RKO (cell line): ENCODE data around the gene COX4I1.

Source experiments
- DNase-seq: peaks from one replicate; pipeline ENCODE4 v3.0.0-alpha.2; 2016; ENCODE audit warnings: low spot score

COX4I1 gene

DNA sequence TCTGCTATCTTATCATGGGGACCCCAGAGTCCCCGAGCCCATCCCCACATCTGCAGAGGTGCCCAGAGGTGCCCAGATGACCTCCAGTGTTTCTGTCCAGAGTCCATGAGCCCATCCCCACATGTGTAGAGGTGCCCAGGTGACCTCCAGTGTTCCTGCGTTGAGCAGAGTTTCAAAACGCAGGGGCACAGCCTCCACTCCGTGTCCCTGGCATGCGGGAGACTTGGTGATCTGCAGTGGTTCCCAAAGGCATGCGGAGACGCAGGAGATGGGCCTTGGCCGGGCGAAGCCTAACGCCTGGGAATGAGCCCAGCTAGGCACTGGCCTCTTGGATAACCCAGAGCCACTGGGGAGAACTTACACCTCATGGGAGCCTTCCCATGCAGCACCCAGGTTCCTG, 41.3 kb downstream of the COX4I1 start:
- DNase-seq = no peak

DNA sequence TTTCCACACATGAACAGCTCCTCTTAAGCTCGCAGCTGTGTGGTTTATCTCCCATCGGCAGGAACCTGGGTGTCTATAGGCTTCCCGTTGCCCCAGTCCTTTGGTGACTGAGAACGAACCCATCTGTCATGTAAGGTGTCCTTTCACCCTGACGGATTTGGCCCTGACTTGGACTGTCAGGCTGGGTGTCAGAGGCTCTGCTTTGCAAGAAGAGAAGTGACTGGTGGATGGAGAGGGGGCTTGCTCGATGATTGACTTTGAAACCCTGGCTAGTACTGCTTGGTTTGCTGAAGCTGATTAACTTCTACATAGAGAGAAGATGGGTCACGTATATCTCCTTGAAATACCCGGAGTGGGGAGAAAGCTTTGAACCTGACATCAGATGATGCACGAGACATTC, 42.9 kb downstream of the COX4I1 start:
- no peak for DNase-seq

DNA sequence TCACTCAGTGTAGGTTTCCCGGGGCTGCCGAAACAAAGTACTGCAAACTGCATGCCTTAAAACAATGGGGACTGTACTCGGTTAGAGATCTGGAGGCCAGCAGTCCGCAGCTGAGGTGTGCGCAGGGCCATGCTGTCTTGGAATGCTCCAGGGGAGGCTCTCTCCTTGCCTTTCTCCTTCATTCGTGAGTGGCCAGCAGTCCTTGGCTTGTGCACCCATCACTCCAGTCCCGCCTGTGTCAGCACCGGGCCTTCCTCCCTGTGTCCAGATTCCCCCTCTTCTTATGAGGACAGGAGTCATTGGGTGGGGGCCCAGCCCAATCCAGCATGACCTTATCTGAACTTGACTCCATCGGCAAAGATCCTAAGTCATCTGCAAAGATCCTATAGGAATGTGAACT, 43.4 kb downstream of the COX4I1 start:
- no peak for DNase-seq

DNA sequence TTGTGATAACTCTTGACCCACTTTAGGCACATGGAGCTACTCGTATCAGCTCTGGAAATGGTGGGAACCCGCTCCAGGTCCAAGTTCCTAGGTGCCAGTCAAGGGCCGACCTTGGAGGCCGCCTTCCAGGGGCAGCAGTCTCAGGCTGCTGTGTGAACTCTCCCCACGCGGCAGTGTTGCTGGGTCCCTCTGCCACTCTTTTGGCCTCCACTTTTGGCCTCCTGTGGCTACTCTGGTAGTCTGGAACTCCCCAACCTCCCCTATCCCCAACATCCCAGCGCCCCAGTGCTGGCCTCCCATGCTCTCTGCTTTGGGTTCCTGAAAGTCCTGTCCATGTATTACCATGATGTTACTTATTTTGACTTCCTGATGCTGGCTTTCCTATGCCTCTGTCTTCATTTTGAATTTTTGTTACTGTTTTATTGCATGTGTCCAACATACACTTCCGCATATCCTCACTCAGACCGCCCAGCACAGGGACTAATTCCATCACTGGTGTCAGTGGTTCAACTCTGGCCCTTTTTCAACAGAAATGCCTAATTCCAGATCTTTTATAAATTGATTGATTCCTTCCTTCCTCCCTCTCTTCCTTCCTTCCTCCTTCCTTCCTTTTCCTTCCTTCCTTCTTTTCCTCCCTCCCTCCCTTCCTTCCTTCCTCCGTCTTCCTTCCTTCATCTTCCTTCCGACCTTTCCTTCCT, 44.1 kb downstream of the COX4I1 start:
- no peak for DNase-seq

DNA sequence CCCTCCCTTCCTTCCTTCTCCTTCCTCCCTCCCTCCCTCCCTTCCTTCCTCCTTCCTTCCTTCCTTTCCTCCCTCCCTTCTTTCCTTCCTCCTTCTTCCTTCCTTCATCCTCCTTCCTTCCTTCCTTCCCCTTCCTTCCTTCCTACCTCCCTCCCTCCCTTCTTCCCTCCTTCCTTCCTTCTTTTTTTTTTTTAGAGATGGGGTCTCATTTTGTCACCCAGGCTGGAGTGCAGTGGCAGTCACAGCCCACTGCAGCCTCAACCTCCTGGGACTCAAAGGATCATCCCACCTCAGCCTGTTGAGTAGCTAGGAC, 44.6 kb downstream of the COX4I1 start:
- DNase-seq = no peak

DNA sequence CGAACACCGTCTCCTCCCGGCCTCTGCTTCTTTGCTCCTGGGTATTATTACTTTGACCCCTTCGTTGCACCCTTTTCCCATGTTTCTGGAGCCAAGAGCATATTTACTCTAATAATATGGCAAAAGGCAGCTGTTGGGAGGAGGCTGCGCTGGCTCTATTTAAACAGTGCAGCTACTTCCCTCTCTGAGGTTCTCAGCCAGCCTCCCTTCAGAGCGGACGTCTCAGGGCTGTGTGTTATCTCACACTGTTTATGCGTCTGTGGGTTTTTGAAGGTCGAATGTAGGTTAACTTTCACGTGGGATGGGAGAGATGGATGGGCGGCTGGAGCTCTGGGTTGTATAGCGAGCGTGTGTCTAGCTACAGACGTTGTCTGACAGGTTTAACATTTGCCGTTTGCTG, 45.3 kb downstream of the COX4I1 start:
- no peak for DNase-seq

DNA sequence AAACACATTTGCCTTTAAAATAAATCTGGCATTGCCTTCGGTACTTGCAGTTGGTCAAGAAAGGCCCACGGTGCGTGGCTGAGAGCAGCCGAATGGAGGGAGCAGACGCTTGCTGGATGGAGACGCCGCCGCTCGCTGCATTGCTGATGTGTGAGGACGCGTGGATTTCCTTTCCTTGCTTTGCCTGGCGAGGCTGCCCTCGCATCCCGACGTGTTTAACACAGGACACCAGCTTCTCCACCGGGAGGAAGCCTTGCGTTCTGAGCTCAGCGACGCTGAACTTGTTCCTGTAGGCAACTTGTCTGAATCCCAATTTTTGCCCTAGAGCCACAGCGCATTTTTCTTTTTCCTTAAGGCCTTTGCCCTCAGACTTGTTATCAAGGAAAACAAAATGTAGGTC, 45.8 kb downstream of the COX4I1 start:
- DNase-seq = no peak

DNA sequence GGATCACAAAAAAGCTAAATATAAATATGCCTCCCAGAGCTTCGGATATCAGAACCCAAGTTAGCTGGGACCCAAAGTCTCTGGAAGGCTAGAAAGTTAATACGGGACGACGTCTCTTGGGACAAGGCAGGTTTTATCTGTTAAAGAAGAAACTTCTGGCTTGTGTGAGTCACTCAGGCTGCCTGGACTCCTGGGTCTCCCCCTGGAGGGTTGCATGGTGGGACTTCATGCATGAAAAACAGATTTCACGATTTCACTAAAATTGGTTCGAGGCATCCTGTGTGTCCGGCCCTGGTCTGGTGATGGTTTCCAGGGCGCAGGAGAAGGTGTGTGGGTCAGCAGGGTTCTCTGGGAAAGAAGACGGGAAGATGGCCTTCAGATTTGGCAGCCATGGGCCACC, 47.0 kb downstream of the COX4I1 start:
- no peak for DNase-seq

DNA sequence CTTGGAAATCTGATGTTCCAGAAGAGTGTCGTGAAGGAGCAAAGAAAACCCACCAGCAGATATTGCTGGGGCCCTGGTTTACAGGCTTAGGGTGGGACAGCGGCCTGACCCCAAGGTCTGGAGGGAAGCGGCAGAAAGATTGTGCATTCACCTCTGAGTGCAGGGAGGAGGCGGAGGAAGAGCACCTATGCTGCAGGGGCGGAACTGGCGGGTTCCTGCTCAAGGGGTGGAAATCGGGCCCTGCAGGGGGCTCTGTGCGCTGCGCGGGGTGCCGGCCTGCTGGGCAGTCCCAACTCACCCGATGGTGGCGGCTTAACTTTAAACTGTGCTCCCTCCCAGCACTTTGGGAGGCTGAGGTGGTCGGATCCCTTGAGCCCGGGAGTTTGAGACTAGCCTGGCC, 47.5 kb downstream of the COX4I1 start:
- no peak for DNase-seq

DNA sequence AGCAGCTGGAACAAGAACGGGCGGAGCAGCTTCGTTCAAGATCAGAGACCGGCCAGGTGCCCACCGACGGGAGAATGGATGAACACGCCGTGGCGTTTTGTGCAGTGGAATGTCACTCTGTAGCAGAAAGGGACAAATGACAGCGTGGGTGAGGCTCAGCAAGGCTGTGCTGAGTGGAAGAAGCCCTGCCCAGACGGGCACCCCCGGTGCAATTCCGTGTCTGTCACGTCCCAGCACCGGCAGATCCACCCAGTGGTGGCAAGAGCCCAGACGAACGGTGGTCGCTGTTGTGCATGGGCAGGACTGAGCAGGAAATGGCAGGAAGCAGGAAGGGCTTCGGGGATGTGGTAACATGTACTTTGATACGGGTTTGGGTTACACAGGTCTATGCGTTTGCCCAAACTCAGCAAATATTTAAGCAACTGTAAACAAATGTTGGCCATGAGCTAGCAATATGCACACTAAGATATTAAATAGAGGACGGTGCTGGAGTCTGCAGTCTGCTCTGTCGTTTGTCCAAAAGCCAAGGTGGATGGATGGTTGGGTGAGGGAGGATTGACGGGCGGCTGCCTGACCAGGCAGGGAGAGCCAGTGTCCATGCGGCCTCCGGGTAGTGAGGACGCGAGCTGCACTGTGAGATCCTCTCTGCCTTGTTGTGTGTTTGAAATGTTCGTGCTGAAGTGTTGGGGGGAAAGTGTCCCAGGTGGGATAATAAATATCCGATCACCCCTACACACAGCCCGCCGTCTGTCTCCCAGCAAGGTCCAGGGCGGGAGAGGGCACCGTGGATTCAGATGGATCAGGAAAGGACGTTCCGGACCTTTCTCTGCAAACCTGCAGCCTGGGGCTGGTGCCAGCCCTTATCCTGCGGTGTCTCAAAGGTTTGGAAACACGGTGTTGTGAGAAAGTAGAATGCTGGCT, 48.4 kb downstream of the COX4I1 start:
- no peak for DNase-seq

DNA sequence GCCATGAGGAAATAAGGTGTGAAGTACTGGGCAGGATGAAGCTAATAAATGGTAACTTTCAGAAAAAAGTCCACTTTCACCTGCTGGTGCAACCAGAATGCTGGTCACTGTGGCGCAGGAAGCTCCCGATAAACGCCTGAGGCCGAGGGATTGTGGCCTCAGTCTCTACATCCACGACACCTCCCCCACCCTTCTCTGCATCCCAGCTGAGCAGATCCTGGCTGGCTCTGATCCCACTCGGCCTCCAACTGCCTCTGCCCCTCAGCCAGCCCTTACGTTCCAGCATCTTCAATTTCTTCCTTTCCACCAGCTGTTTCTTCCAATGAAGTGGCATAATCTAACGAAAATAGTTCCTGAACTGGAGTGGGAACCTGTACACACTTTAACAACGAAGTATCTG, 49.5 kb downstream of the COX4I1 start:
- DNase-seq = no peak

DNA sequence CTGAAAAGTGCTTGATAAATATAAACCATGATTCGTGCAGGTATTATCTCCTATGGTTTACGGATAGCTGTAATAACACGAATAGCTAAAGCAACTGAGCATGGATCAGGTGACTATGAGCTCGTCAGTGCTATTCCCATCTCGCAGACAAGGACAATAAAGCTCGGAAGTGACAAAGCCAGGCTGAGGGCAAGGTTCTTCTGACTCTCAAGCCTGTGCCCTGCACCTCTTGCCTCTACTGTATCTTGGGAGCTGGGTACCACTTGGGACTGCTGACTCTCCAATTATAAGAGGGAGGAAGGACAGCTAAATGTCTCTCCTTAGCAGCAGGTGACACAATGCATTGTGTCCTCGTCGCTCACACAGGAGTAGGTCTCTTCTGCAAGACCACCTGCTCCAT, 49.9 kb downstream of the COX4I1 start:
- DNase-seq = no peak

DNA sequence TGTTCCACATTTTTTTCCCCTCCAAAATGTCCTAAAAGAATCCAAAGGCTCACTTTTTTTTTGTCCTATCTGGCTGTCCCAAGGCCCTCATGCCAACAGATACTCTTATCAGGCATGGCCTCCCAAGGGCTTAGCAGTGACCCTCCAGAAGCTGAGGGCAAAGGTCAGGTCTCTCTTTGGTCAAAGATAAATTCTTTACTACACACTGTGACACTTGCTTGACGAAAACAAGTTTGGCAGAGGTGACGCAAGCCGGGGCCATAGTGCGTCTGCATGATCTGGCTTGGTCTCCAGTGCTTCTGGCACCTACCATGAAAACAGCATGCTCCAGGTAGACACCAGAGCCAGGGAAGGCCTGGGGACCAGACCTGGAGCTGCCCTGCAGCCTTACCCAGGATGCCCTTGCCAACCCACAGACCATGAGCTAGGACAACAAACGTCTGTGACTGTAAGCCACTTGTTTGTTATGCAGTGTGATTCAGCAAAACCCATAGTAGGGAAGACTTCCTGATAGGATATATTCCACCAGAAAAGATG, 50.9 kb downstream of the COX4I1 start:
- no peak for DNase-seq

DNA sequence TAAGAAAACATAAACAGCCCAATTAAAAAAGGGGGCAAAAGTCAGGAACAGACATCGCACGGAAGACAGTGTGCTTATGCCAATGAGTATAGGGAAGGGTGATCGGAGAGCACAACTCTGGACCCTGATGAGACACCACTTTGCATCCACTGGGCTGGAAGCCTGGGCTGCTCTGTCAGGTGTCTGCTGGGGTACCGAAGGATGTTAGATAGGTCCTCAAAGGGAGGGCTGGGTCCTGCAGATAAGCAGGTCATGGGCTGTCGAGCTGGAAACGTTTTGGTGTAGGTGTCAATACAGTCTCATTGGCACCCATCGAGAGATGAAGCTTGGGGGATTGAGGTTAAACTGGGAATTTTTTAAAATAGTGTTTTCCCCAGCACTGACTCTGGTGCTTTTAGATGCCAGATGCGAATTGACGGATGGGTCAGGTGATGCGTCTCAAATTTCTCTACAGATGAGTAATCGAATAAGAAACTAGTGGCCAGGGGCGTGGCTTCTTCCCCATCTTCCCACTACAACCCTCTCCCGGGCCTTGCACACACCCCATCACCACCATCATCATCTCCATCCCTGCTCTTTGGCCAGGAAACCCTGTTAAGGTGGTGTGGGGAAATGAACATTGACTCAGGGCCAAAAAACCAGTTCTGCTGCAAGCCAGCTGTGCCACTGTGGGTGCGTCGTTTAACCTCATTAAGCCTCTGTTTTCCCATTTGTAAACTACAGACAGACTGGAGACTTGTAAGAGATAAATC, 51.7 kb downstream of the COX4I1 start:
- DNase-seq = peak; percentile 40

DNA sequence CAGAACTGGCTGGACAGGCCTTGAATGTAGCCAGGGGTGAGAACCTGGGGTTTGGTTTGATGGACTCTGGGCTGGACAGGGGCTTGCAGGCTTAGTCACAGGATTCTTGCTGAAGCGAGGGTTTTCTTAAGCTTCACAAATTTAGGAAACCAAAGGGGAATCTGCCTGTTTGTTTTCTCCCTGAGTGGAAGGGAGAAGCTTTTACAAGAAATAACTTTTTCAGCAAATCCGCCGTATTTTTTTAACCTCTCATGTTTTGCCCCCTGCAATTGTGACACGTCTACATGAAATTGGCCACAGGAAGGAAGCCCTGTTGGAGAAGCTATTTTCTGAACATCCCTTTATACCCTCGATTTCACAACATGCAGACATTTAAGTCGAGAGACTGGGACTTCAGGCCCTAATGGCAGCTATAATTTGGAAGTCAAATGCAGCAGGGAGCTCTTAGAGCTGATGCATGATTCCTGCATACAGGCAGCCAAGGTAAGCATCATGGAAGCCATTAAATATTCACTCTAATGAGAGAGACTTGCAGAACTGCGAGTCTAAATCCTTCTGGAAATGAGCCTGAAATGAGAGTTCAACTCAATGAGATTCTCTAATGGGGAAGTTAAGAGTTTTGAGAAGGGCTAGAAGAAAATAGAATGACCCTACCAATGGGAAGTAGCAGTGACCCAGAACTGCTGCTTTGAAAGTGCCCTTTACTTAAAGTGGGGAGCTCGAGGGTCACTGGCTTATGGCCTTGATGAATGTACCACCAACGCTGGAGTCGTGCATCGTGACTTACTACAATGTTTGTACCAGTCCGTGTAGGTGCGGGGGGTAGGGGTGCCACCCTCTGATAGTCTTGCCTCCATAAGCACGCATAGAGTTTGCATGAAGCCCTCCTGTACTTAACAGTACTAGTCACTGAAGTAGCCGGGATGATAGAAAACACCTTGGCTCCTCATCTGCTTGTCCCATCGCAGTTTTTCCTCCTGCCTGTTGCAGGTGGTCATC, 54.4 kb downstream of the COX4I1 start:
- no peak for DNase-seq

DNA sequence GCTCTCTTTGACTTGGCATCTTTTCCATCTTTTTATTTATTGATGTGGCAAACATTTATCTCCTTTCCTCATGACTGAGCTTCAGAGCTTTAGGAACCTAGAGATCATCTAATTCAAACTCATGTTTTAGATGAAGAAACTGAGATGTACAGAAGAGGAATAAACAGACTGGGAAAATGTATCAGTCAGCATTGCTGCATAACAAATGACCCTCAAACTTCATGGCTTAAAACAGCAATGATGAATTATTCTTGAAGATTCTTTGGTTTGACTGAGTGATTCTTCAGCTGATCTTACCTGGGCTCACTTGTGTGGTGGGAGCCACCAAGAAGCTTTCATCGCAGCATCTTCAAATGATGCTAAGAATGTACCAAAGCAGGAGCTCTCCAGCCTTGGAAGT, 55.4 kb downstream of the COX4I1 start:
- no peak for DNase-seq

DNA sequence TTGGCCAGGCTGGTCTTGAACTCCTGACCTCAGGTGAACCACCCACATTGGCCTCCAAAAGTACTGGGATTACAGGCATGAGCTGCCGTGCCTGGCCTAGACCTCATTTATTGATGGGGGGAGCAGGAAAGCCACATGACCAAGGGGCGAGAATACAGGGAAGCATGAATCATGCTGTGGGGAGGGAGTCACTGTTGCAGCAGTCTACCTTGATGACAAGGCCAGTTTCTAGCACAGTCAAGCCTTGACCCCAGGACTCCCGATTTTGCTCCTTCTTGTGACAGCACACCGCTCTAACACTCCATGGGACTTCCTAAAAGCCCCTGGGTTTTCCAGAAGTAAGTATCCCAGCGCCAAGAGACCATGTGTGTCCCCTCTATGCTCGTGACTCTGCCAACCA, 56.6 kb downstream of the COX4I1 start:
- DNase-seq = no peak

DNA sequence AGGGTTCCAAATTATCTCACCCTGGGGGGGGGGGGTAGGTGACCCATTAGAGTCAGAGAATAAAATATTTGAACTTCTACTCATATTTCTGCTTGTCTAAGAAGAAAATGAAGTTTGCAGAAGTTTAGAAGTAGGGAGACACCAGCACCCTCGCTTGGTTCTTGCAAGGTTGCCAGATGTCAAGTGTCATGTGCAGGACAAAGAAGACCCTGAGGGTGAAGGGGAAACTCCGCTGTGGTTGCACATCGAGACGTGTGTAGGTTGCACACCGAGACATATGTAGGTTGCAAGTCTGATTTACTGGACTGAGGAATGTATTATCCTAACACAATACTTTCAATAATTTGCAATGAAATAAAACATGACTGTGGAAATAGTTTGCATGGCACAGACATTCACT, 57.1 kb downstream of the COX4I1 start:
- DNase-seq = no peak
